Globus pallidus (tissue), 1 donor: ENCODE data around the gene PIP5K1B.

Experiments used
- DNase-seq: peaks from one replicate; pipeline ENCODE4 v3.0.0-alpha.2; 2015; ENCODE audit warnings: low spot score

The PIP5K1B gene

DNA sequence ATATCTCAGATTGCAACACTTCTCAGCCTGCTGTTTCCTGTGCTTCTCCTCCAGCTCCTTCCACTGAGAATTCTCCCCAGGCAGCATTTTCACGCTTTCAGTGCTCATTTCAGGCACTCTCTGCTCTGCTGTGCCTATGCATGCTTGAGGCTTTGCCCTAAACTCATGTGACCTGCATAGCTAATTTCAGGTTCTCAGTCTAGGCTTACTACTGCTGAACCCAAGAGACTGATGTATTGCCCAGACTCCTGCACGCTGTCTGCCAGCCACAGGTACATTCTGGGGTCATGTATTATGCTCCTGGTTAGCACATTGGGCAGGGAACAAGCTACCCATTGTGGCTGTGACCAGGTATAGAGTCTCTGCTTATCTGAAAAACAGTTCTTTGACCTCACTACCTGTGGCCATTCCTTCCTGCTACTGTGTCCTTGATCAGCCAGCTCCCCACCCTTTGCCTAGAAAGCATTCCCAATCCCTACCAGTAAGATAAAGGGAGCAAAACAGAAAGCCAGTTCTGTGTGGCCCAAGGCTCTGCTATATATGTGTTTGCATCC lies 34.7 kb downstream of the PIP5K1B start:
- peak; percentile 3 for DNase-seq

DNA sequence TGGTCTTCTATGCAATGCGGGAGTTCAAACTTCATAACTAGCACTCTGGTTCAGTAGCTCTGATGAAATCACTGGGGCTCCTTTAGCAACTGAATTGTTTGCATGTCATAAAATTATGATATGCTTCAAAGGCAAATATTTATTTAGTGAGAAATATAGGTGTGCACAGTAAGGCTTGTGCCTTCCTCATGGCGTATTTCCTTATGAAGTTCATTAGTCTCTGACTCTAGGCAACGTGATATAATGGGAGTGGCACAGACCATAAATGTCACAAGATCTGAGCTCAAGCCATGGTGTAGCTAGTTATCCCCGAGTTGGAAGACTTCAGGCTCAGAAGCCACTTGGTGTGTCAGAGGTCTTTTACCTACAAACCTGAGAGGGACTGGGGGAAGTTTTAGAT lies 35.5 kb downstream of the PIP5K1B start:
- no peak for DNase-seq

DNA sequence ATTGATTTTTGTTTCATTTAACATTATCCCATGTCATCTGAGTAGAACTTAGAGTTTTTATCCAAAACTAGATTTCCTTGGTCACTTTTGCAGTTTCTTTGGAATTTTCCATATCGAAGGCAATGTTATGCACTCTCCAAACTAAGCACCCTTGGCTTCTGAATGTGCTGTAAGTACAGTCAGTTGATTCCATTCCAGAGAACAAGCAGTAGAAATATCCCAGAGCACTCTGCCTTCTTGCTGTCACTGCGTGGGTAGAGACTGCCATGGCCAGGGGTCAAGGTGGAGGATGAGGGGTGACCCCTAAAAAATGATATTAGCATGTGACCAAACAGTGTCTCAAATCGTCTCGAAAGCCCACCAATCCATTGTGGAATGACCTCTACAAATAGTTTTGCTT lies 36.2 kb downstream of the PIP5K1B start:
- DNase-seq, result no peak

DNA sequence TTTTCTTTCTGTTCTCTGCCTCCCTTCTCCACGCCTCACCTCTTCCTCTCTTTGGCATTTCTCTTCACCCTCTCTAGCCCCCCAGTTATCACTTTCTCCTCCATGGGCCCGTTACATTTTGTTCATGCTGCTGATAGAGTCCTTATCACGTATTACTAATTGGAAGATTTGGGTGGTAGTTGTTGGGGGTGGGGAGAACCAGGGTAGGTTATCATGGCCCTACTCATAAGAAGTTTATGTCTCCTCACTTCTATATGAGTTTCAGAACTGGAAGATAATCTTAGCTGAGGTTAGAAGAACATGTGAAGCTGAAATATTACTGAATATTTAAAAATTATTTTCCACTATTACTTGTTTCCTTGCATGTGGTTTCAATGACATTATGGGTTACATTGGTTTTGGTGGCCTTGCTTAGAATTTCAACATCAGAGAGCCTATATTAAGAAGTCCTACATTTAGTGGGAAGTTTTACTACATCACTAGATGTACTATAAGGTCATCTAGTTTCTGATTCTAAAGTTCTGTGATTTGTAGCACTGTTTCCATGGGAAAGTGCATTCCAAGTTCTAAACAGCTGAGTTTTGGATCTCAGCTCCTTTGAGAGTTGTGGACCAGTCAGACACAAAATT lies 36.8 kb downstream of the PIP5K1B start:
- DNase-seq, result no peak

GRCh38 chr9:68742333-68742730 lies 37.3 kb downstream of the PIP5K1B start:
- DNase-seq, result no peak

DNA sequence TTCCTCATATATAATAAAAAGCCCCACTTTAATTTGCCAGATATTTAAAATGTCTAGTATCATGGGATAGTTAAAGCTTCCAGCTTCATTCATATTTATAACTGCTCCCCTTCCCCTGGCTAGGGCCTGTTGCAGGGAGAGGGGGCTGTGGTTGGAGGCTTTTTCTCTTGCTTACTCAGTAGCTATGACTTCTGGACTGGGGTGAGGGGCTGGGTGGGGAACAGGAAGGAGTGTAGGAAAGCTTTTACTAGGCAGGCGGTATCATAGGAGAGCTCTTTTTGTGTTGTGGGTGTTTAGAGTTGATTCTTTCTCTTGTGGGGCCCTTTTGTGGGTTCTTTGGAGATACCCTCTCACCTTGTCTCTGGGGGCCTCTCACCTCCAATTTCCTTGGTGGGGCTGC lies 39.4 kb downstream of the PIP5K1B start:
- DNase-seq, result no peak

DNA sequence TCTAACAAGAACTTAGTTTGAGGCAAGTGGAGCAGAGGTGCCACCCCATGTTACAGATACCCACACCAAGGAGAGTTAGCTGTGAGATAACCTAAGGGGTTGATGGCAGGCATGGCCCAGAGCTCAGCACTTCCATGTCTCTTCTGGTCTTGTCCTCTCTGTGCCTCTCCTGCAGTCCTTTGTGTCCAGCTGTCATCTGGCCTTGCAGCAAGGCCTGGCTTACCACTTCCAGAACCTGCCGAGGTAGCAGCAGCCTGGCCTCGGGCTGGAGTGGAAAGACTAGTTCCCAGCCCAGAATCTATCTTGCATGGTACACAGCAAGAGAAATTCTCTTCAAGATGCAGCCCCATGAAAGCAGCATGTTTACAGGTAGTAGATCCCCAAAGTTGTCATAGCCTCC lies 41.5 kb downstream of the PIP5K1B start:
- no peak for DNase-seq

- no peak for DNase-seq
Observed at GRCh38 chr9:68747043-68747533, 42.0 kb downstream of the PIP5K1B start.

DNA sequence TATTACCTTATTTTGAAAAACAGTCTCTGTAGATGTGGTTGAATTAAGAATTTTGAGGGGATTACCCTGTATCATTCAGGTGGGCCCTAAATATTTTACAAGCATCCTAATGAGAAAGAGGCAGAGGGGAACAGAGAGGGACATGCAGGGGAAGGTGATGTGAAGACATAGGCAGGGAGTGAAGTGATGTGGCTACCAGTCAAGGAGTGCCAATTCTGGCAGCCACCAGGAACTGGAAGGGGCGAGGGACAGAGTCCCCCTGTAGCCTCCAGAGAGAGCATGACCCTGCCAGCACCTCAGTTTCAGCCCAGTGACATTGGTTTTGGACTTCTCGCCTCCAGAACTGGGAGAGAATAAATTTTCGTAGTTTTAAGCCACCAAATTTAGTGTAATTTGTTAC lies 44.1 kb downstream of the PIP5K1B start:
- DNase-seq, result no peak

DNA sequence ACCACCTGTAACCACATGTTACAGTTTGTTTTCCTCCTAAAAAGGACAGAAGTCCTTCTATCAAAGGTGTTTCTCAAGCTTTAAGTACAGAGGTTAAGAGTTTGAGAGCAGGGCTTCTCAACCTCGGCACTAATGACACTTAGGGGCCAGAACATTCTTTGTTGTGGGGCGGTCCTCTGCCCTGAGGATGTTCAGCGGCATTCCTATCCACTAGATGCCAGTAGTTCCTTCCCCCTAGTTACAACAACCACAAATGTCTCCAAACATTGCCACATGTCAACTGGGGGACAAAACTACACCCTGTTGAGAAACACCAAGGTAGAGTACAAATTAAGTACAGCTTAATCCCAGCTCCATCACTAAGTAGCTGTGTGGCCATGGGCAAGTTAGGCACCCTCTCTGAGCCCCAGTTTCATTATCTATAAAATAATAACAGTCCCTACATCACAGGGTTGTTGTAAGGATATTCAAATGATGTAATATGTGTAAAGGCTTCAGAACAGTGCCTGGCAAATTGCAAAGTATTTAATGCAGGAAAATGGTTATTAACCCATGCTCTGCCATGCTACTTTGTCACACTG lies 44.6 kb downstream of the PIP5K1B start:
- DNase-seq, result no peak

GRCh38 chr9:68750255-68750654 lies 45.2 kb downstream of the PIP5K1B start:
- DNase-seq, result no peak

- no peak for DNase-seq
Observed at GRCh38 chr9:68750786-68751185, 45.7 kb downstream of the PIP5K1B start.

GRCh38 chr9:68751556-68751955 lies 46.5 kb downstream of the PIP5K1B start:
- DNase-seq, result no peak

DNA sequence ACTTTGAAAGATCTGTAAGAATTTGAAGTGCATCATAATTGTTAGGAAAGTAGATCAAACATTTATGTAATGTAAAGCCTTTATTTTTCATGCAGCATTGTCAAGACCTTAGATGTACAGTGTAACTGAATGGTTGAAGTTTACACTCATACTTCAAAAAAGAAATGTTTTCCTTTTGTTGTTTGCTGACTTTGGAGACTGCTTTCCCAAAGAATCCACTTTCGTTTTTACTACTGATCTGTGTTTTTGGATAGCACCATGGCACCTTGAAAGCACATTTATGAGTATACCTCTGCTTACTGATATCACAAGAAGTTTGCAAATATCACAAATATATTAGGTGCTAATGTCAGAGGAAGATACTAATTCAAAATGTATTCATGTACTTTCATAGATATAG lies 50.0 kb downstream of the PIP5K1B start:
- DNase-seq, result no peak

- DNase-seq, result no peak
Observed at GRCh38 chr9:68755752-68756151, 50.7 kb downstream of the PIP5K1B start.

DNA sequence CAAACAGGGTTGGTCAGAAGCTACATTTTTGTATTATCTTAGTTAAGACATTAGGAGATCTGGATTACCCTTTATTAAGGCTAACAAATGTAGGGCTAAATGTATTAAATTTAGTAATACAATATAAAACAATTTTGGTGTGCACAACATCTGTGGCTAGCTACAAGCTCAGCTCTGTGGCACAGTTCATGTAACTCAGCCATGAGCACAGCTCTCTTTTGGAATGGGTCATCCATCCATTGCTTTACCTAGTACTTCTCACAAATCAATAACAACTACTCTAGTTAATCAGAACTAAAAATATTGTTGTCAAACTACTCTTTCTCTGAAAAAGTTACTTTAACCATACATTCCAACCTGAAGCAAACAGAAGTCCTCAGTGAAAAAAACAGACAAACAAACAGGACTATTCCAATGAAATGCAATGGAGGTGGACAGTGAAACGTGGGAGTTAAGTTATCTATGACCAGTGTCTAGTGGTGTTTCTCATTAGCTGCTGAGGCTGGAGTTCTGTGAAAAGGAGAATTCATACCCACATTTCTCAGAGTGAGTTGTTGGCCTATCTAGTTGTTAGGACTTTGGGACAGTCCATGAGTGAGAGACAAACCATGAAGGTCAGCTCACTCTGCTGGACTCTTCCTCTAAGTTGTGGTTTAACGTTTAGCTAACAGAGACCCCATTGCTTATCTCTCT lies 55.1 kb downstream of the PIP5K1B start:
- no peak for DNase-seq

DNA sequence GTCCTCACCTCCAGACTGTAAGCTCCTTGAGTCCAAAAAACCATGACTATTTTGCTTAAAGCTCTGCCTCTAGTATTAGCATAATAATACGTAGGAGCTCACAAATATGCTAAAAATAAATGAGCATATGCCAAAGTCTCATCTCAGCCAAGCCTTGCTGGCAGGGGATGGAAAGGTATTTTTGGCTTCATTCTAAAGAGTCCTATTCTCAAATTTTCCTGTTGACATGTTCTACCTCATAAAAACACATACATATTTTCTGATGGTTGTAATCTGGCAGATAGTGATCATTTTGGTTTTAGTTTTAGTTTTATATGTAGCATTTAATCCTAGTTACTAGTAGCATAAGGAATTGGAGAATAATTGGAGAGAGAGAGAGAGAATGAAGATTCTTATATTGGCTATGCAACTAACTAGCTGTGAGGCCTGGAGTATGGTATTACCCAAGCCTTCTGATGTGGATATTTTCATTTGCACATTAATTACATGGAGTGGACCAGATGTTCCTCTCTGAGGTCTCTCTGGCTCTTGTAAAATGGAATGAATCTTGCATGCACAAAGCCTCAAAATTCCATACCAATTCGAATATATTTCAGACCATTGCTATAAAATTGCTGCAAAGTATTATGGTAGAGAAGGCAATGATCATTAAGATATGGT lies 55.8 kb downstream of the PIP5K1B start:
- no peak for DNase-seq

GRCh38 chr9:68762570-68762969 lies 57.5 kb downstream of the PIP5K1B start:
- no peak for DNase-seq

GRCh38 chr9:68763104-68763503 lies 58.1 kb downstream of the PIP5K1B start:
- no peak for DNase-seq

GRCh38 chr9:68768619-68769018 lies 63.6 kb downstream of the PIP5K1B start:
- DNase-seq, result no peak

DNA sequence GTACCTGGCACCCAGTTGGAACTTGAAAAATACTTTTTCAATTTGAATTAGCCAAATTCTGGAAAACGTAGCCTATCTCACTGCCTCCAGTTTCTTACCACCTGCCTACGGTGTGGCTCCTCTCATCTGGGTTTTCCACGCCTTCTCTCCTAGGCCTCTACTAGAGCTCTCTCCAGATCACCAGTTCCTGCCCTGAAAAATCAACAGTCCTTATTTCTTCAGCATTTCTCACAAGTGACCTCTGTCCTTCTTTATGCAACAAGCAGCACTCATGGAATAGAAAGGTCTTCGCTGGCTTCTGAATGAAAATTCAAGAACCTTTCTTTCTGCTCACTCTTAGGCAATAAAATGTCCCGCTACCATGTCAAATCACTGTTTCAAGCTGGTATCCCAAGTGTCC lies 64.8 kb downstream of the PIP5K1B start:
- DNase-seq, result no peak

DNA sequence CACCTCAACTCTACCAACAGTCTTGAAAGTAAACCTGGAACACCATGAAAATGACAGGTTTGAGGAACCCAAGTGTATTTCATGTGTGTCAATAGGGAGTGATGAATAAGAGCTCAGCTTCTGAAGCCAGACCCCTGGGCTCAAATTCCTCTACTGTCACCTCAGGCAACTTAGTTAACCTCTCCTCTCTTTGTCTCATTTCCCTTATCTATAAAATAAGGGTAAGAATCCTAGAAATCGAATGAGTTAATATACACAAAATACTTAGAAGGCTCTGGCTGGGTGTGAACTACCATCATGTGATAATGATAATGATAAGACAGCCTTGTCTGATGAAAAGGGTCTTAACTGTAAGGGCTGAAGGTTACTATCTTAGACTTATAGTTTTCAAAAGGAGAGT lies 66.3 kb downstream of the PIP5K1B start:
- no peak for DNase-seq
